OCI-LY1 (cell line): Measurements from ENCODE around the gene C18orf32.

Experiments
- H2AFZ ChIP-seq: fragments of 200-600 bp; sonication (generic), shearing (Covaris generic); 2 replicates; pipeline ENCODE4 v1.6.0; 2014; ENCODE audit warnings: antibody characterized with exemption, mild to moderate bottlenecking, low read length
- H3F3A ChIP-seq: fragments of 200-600 bp; sonication (generic), shearing (Covaris generic); 2 replicates; pipeline ENCODE4 v1.6.0; 2014; ENCODE audit warnings: mild to moderate bottlenecking, antibody characterized with exemption, low read length, moderate library complexity; ENCODE audit not compliant: insufficient read depth
- H3K27ac ChIP-seq: fragments of 200-600 bp; sonication (generic); 2 replicates; pipeline ENCODE4 v1.5.1; 2014; ENCODE audit warnings: low read length, mixed run types, mild to moderate bottlenecking, low read depth; ENCODE audit not compliant: poor library complexity, severe bottlenecking
- H3K27me3 ChIP-seq: fragments of 200-600 bp; sonication (generic); 2 replicates; pipeline ENCODE4 v1.6.0; 2014; ENCODE audit warnings: antibody characterized with exemption, mild to moderate bottlenecking, low read length, moderate library complexity; ENCODE audit not compliant: insufficient read depth
- H3K36me3 ChIP-seq: fragments of 200-600 bp; sonication (generic); 2 replicates; pipeline ENCODE4 v1.6.1; 2014; ENCODE audit warnings: mild to moderate bottlenecking, antibody characterized with exemption, low read length, moderate library complexity, mixed read lengths; ENCODE audit not compliant: insufficient read depth
- H3K4me1 ChIP-seq: fragments of 200-600 bp; sonication (generic); 2 replicates; pipeline ENCODE4 v1.5.1; 2014; ENCODE audit warnings: mild to moderate bottlenecking, low read length, moderate library complexity; ENCODE audit not compliant: insufficient read depth, severe bottlenecking
- H3K4me2 ChIP-seq: fragments of 200-600 bp; sonication (generic), shearing (Covaris generic); 2 replicates; pipeline ENCODE4 v1.6.1; 2014; ENCODE audit warnings: low read length
- H3K4me3 ChIP-seq: fragments of 200-600 bp; sonication (generic); 2 replicates; pipeline ENCODE4 v1.5.1; 2014; ENCODE audit warnings: low read length, low read depth, mild to moderate bottlenecking, mixed read lengths; ENCODE audit not compliant: poor library complexity, severe bottlenecking
- H3K79me2 ChIP-seq: fragments of 200-600 bp; shearing (Covaris generic); 2 replicates; pipeline ENCODE4 v1.6.1; 2016; ENCODE audit warnings: mixed run types, low read length, mixed read lengths; ENCODE audit not compliant: insufficient read depth
- H3K9ac ChIP-seq: fragments of 200-600 bp; sonication (generic), shearing (Covaris generic); 2 replicates; pipeline ENCODE4 v1.6.1; 2014; ENCODE audit warnings: mild to moderate bottlenecking, low read length, mixed read lengths
- H3K9me2 ChIP-seq: fragments of 200-600 bp; sonication (generic), shearing (Covaris generic); 2 replicates; pipeline ENCODE4 v1.6.1; 2014; ENCODE audit warnings: low read depth, mild to moderate bottlenecking, low read length, mixed read lengths
- H3K9me3 ChIP-seq: fragments of 200-600 bp; shearing (Covaris generic); 2 replicates; pipeline ENCODE4 v1.6.1; 2014; ENCODE audit warnings: low read length, mixed read lengths
- H4K20me1 ChIP-seq: fragments of 200-600 bp; sonication (generic), shearing (Covaris generic); 2 replicates; pipeline ENCODE4 v1.6.0; 2016; ENCODE audit warnings: mild to moderate bottlenecking, low read length; ENCODE audit not compliant: insufficient read depth
- EZH2 ChIP-seq: fragments of 200-600 bp; sonication (generic), shearing (Covaris generic); IDR thresholded peaks from 2 replicates; pipeline ENCODE4 v1.8.0; 2017; ENCODE audit warnings: borderline replicate concordance, mixed run types, mild to moderate bottlenecking, antibody characterized with exemption, low read length, moderate library complexity, mixed read lengths
- TF ChIP-seq, protein P1 (sequence below): fragments of 200-600 bp; sonication (generic), shearing (Covaris generic); IDR thresholded peaks from 2 replicates; pipeline ENCODE4 v1.5.1; 2017; ENCODE audit warnings: mild to moderate bottlenecking, antibody characterized with exemption, low read length, moderate library complexity, mixed read lengths

C18orf32 gene

DNA sequence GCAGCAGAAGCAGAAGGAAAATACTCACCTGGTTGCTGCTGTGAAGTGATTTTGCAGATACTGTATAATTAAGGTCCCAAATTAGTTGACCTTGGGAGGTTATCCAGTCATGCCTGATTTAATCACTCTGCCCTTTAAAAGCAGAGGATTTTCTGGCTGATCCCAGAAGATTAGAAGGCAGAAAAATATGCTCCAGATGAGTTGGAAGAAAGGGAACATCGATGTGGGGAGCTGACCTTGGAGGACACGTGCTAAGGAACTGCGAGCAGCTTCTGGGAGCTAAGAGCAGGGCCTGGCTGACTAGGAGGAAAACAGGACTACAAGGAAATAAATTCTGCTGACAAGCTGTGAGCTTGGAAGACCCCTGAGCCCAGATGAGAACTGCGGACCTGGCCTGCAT lies 13.3 kb downstream of the C18orf32 start:
- Histone ChIP-seq H3K36me3 (no peaks in the 10 kb centered on the region; the same call in 1 of the 2 replicates), H2AFZ (no peak overlapping the region), H3F3A (no peaks in the 10 kb centered on the region), H3K4me3 (no peak overlapping the region), H3K9ac (no peak overlapping the region), H3K9me2 (no peaks in the 10 kb centered on the region), H3K27ac (no peak overlapping the region), H3K79me2 (no peaks in the 10 kb centered on the region), H3K4me2 (no peak overlapping the region), H3K9me3 (no peaks in the 10 kb centered on the region), H4K20me1 (no peaks in the 10 kb centered on the region), H3K27me3 (no peaks in the 10 kb centered on the region), H3K4me1 (no peaks in the 10 kb centered on the region)
- no peak for TF ChIP-seq EZH2
- TF ChIP-seq, protein P1, sequence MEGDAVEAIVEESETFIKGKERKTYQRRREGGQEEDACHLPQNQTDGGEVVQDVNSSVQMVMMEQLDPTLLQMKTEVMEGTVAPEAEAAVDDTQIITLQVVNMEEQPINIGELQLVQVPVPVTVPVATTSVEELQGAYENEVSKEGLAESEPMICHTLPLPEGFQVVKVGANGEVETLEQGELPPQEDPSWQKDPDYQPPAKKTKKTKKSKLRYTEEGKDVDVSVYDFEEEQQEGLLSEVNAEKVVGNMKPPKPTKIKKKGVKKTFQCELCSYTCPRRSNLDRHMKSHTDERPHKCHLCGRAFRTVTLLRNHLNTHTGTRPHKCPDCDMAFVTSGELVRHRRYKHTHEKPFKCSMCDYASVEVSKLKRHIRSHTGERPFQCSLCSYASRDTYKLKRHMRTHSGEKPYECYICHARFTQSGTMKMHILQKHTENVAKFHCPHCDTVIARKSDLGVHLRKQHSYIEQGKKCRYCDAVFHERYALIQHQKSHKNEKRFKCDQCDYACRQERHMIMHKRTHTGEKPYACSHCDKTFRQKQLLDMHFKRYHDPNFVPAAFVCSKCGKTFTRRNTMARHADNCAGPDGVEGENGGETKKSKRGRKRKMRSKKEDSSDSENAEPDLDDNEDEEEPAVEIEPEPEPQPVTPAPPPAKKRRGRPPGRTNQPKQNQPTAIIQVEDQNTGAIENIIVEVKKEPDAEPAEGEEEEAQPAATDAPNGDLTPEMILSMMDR, result no peak

DNA sequence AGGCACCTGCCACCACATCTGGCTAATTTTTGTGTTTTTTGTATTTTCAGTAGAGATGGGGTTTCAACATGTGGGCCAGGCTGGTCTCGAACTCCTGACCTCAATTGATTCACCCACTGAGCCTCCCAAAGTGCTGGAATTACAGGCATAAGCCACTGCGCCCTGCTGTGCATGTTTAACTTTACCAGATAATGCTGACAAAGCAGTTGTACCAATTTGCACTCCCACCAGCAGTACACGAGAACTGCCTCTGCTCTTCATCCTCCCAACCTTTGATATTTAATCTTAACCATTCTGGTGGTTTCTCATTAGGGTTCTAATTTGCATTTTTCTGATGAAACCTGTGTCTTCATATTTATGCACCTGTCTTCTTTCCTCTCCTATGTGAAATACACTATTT lies 14.6 kb downstream of the C18orf32 start:
- Histone ChIP-seq H3K79me2 (no peaks in the 10 kb centered on the region), H3K27ac (no peak overlapping the region)
- TF ChIP-seq EZH2, result no peak
- TF ChIP-seq, protein P1, result no peak

DNA sequence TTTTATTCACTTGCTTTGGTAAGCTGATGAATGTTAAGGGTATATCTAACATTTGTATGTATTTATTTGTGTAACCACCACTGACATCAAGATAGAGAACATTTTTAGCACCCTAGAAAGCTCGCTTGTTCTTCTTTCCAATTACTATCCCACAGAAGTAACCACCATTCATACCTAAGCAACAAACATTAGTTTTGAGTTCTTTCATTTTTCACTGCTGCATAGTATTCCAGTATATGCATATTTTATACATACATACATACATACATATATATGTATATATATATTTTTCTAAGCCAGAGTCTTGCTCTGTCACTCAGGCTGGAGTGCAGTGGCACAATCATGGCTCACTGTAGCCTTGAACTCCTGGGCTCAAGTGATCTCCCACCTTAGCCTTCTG lies 15.5 kb downstream of the C18orf32 start:
- Histone ChIP-seq H3K4me1 (no peaks in the 10 kb centered on the region), H3K9me2 (no peaks in the 10 kb centered on the region), H3K27ac (no peak overlapping the region), H3F3A (no peaks in the 10 kb centered on the region), H3K27me3 (no peaks in the 10 kb centered on the region), H3K36me3 (no peaks in the 10 kb centered on the region), H4K20me1 (no peaks in the 10 kb centered on the region), H3K4me3 (no peak overlapping the region), H2AFZ (no peak overlapping the region), H3K4me2 (no peak overlapping the region), H3K9me3 (no peaks in the 10 kb centered on the region), H3K9ac (no peak overlapping the region), H3K79me2 (no peaks in the 10 kb centered on the region)
- TF ChIP-seq, protein P1, result no peak

More for the DNA sequence above, 14.6 kb downstream of the C18orf32 start:
- H3K4me1 ChIP-seq, result no peaks in the 10 kb centered on the region
- no peak overlapping the region for H2AFZ ChIP-seq
- H3F3A ChIP-seq, result no peaks in the 10 kb centered on the region
- H3K4me2 ChIP-seq, result no peak overlapping the region
- H3K36me3 ChIP-seq, result no peaks in the 10 kb centered on the region
- H3K9me3 ChIP-seq, result no peaks in the 10 kb centered on the region
- no peaks in the 10 kb centered on the region for H3K9me2 ChIP-seq
- H3K27me3 ChIP-seq, result no peaks in the 10 kb centered on the region
- no peaks in the 10 kb centered on the region for H4K20me1 ChIP-seq
- no peak overlapping the region for H3K9ac ChIP-seq
- no peak overlapping the region for H3K4me3 ChIP-seq
